K562 (cell line): ENCODE measurements around the gene KRT8. TPM values are rescaled to one million over a fixed set of nuclear protein-coding genes. Genes with fewer than 3 reads are reported as not detected.

ENCODE experiments used
- ADNP ChIP-seq: fragments of 200-800 bp; sonication (Bioruptor generic); IDR thresholded peaks from 2 replicates; pipeline ENCODE4 v1.6.1; 2016; ENCODE audit warnings: missing genetic modification characterization, missing compliant biosample characterization
- ATF6 ChIP-seq: sonication (generic); formaldehyde crosslinking; IDR thresholded peaks from 2 replicates; pipeline ENCODE4 v1.4.0; 2020; ENCODE audit warnings: mild to moderate bottlenecking, missing genetic modification reagents
- HMG20B ChIP-seq: fragments of 250-450 bp; sonication (Bioruptor Pico); IDR thresholded peaks from 2 replicates; pipeline ENCODE4 v1.5.0; 2021; ENCODE audit warnings: mild to moderate bottlenecking
- JUND ChIP-seq, 2 experiments: IDR thresholded peaks; 2 replicates in 1 of 2; 3 replicates in 1 of 2; pipeline ENCODE4 v1.6.1; 2011; ENCODE audit warnings: borderline replicate concordance in 2 of 2, low read depth in 2 of 2, low read length in 2 of 2, improper control_type of control experiment in 1 of 2, missing biosample characterization in 1 of 2, missing genetic modification characterization in 1 of 2, missing genetic modification reagents in 1 of 2
- polyA plus RNA-seq, 8 experiments: library from polyadenylated mRNA; depleted of rRNA in 4 of 8; stranded (reverse) in 5 of 8; unstranded in 3 of 8; fragments of >200 nt; fragmentation: Nextera tagmentation in 2 of 8; fragmentation: Illumina TruSeq in 1 of 8; extraction: Ambion mirVana in 2 of 8; extraction: Trizol in 1 of 8; gene quantifications; 2 replicates each; pipeline versions ENCODE4 v1.2.1 to v1.2.3, GENCODE V29; 2011 to 2014; ENCODE audit warnings: inconsistent platforms in 1 of 8, missing spikeins in 1 of 8
- total RNA-seq, 7 experiments: library from RNA; depleted of rRNA in 6 of 7; stranded (reverse); fragments of >200 nt in 6 of 7; fragmentation: Illumina TruSeq in 2 of 7; extraction: Trizol in 2 of 7; gene quantifications; 2 replicates each; pipeline versions ENCODE4 v1.2.1 to v1.2.3, GENCODE V29; 2011 to 2021; ENCODE audit warnings: low replicate concordance in 1 of 7
- TF ChIP-seq, protein P1 (sequence below), 2 experiments: fragments of 450-650 bp; formaldehyde crosslinking in 1 of 2; IDR thresholded peaks; 2 replicates each; pipeline versions ENCODE4 v1.4.0 to v1.6.1; 2014 to 2020; ENCODE audit warnings: mild to moderate bottlenecking in 2 of 2, borderline replicate concordance in 1 of 2, low read depth in 1 of 2
- TF ChIP-seq, protein P2 (sequence below): IDR thresholded peaks from 2 replicates; pipeline ENCODE4 v1.6.1; 2011; ENCODE audit warnings: borderline replicate concordance, low read depth, mild to moderate bottlenecking, moderate library complexity, low read length; ENCODE audit not compliant: insufficient read depth, poor library complexity, severe bottlenecking
- TF ChIP-seq, protein P3 (sequence below): sonication (generic); formaldehyde crosslinking; IDR thresholded peaks from 2 replicates; pipeline ENCODE4 v1.8.0; 2022; ENCODE audit warnings: missing genetic modification reagents, mild to moderate bottlenecking, moderate library complexity, borderline replicate concordance

The KRT8 gene
- total and polyA plus RNA-seq, 9 of the 15 experiments (the other 6 are each of a cell fraction or from before 2014, with no cell fraction given) = 41.5 to 661 (median 260) TPM

DNA sequence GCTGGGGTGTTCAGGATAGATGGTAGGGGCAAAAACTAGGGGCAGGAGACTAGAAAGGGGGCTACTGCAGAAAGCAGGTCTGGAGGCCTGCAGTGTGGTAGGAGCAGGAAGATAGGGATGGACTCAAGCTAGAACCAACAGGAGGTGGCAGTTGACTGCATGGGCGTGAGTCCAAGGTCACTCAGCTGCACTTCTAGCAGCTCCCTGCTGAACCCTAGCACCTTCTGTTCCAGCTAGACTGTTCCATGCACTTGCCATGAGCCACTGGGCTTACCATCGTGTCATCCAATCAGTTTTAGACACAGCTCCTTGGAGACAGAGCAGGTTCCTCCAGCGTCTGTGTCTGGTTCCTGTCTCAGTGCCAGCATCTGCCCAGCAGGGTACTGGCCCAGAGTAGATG, 11.3 kb upstream of the KRT8 start (continued):
- TF ChIP-seq, protein P1, sequence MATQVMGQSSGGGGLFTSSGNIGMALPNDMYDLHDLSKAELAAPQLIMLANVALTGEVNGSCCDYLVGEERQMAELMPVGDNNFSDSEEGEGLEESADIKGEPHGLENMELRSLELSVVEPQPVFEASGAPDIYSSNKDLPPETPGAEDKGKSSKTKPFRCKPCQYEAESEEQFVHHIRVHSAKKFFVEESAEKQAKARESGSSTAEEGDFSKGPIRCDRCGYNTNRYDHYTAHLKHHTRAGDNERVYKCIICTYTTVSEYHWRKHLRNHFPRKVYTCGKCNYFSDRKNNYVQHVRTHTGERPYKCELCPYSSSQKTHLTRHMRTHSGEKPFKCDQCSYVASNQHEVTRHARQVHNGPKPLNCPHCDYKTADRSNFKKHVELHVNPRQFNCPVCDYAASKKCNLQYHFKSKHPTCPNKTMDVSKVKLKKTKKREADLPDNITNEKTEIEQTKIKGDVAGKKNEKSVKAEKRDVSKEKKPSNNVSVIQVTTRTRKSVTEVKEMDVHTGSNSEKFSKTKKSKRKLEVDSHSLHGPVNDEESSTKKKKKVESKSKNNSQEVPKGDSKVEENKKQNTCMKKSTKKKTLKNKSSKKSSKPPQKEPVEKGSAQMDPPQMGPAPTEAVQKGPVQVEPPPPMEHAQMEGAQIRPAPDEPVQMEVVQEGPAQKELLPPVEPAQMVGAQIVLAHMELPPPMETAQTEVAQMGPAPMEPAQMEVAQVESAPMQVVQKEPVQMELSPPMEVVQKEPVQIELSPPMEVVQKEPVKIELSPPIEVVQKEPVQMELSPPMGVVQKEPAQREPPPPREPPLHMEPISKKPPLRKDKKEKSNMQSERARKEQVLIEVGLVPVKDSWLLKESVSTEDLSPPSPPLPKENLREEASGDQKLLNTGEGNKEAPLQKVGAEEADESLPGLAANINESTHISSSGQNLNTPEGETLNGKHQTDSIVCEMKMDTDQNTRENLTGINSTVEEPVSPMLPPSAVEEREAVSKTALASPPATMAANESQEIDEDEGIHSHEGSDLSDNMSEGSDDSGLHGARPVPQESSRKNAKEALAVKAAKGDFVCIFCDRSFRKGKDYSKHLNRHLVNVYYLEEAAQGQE (IDR thresholded peaks at IDR 0.05; ENCODE audit: borderline replicate concordance) = no peak
- TF ChIP-seq, protein P1 (CRISPR knock-in tag; IDR thresholded peaks at IDR 0.05; ENCODE audit: low read depth) = no peak
- TF ChIP-seq ATF6 (CRISPR knock-in tag) = no peak
- TF ChIP-seq JUND (IDR thresholded peaks at IDR 0.05; ENCODE audit: borderline replicate concordance, low read depth, low read length) = no peak
- TF ChIP-seq JUND (tag; IDR thresholded peaks at IDR 0.05; ENCODE audit: borderline replicate concordance, low read depth, low read length) = no peak
- TF ChIP-seq, protein P2, sequence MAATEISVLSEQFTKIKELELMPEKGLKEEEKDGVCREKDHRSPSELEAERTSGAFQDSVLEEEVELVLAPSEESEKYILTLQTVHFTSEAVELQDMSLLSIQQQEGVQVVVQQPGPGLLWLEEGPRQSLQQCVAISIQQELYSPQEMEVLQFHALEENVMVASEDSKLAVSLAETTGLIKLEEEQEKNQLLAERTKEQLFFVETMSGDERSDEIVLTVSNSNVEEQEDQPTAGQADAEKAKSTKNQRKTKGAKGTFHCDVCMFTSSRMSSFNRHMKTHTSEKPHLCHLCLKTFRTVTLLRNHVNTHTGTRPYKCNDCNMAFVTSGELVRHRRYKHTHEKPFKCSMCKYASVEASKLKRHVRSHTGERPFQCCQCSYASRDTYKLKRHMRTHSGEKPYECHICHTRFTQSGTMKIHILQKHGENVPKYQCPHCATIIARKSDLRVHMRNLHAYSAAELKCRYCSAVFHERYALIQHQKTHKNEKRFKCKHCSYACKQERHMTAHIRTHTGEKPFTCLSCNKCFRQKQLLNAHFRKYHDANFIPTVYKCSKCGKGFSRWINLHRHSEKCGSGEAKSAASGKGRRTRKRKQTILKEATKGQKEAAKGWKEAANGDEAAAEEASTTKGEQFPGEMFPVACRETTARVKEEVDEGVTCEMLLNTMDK = no peak
- no peak for TF ChIP-seq HMG20B (CRISPR knock-in tag)
- TF ChIP-seq ADNP = no peak
- TF ChIP-seq, protein P3, sequence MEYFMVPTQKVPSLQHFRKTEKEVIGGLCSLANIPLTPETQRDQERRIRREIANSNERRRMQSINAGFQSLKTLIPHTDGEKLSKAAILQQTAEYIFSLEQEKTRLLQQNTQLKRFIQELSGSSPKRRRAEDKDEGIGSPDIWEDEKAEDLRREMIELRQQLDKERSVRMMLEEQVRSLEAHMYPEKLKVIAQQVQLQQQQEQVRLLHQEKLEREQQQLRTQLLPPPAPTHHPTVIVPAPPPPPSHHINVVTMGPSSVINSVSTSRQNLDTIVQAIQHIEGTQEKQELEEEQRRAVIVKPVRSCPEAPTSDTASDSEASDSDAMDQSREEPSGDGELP (CRISPR knock-in tag) = no peak
